Measurements from ENCODE around the gene XYLT2. TPM values are rescaled to one million over a fixed set of nuclear protein-coding genes. Genes with fewer than 3 reads are reported as not detected.

Gene XYLT2
- total RNA-seq, 1 experiment from 2014 or later = 26.4 TPM

- no peak overlapping the region for H4K8ac ChIP-seq (replicated peaks; ENCODE audit: insufficient read length, low read depth, low read length)
- H3K36me3 Mint-ChIP-seq (ENCODE audit: insufficient read depth in 1 of 3, low read depth in 3 of 3) = peaks cover 0 to 5% (median 0%) of the 10 kb centered on the region in 3 experiments; a peak in 3 of 7 replicates
- H2AK5ac ChIP-seq (ENCODE audit: insufficient read length, low read length) = no peak overlapping the region
- H3K4me2 ChIP-seq (ENCODE audit: insufficient read depth, insufficient read length, low read length) = no peak overlapping the region
- no peaks in the 10 kb centered on the region for H3K79me2 ChIP-seq (ENCODE audit: insufficient read depth, low read length)
- H3K4me1 ChIP-seq (ENCODE audit: insufficient read depth, low read length) = peaks cover 2% of the 10 kb centered on the region; the same call in 1 of the 2 replicates
- H3K4me1 Mint-ChIP-seq = peaks cover 28 to 34% of the 10 kb centered on the region in 2 experiments
- H3K9me3 ChIP-seq (ENCODE audit: control insufficient read depth, low read depth, low read length) = no peaks in the 10 kb centered on the region
- no peak overlapping the region for H2BK5ac ChIP-seq (ENCODE audit: insufficient read length, low read length)
- no peaks in the 10 kb centered on the region for H3K79me1 ChIP-seq (ENCODE audit: insufficient read depth, low read depth, low read length, poor library complexity, severe bottlenecking)
- H2BK15ac ChIP-seq (ENCODE audit: low read depth, low read length) = no peak overlapping the region
- no peak for TF ChIP-seq CTCF (conservative IDR thresholded peaks at IDR 0.05)
- H2BK20ac ChIP-seq (ENCODE audit: low read depth, low read length, poor library complexity, severe bottlenecking) = no peak overlapping the region
- no peak overlapping the region for H3K4ac ChIP-seq (ENCODE audit: low read depth, low read length)
- H3K14ac ChIP-seq (ENCODE audit: insufficient read depth, low read length) = no peak overlapping the region
- no peak overlapping the region for H4K5ac ChIP-seq (ENCODE audit: insufficient read length, low read depth, low read length)
- no peak overlapping the region; a peak in 1 of 7 replicates for H3K27ac Mint-ChIP-seq
- no peak overlapping the region for H3K4me3 Mint-ChIP-seq
- no peak overlapping the region for H4K91ac ChIP-seq (ENCODE audit: insufficient read length, low read depth, low read length)
- H3K18ac ChIP-seq (ENCODE audit: insufficient read length, low read depth, low read length) = no peak overlapping the region
- DNase-seq = no peak
- H4K20me1 ChIP-seq (ENCODE audit: control insufficient read depth, insufficient read depth, insufficient read length) = no peaks in the 10 kb centered on the region
- no peak overlapping the region for H3K9ac ChIP-seq (ENCODE audit: extremely low read depth, insufficient read length, low read length)
- no peak overlapping the region for H2BK120ac ChIP-seq (ENCODE audit: low read depth, low read length, poor library complexity, severe bottlenecking)
- no peaks in the 10 kb centered on the region for H3K27me3 ChIP-seq (ENCODE audit: insufficient read depth, low read length)
- no peak overlapping the region for H3K27ac ChIP-seq (ENCODE audit: insufficient read length, low read depth, low read length)
- no peak overlapping the region for H2AFZ ChIP-seq (ENCODE audit: low read length)
- no peak overlapping the region for H3T11ph ChIP-seq (ENCODE audit: low read length)
- H3K9me3 Mint-ChIP-seq = peaks cover 0 to 8% of the 10 kb centered on the region in 2 experiments; a peak in 1 of 5 replicates
- peaks cover 5% of the 10 kb centered on the region; the same call in 1 of the 2 replicates for H3K27me3 Mint-ChIP-seq (ENCODE audit: low read depth)
- no peaks in the 10 kb centered on the region for H3K23me2 ChIP-seq (ENCODE audit: insufficient read length, low read depth, low read length, poor library complexity, severe bottlenecking)
- no peak overlapping the region for H3K56ac ChIP-seq (ENCODE audit: insufficient read length, low read depth, low read length)
- H2BK12ac ChIP-seq (ENCODE audit: insufficient read length, low read depth, low read length) = no peak overlapping the region
- H3K23ac ChIP-seq (ENCODE audit: insufficient read length, low read depth, low read length) = no peak overlapping the region
- no CpG with 5 or more reads among the region's 7 CpGs for WGBS (ENCODE audit: extremely low coverage, insufficient read length, low lambda C conversion rate)
Observed at GRCh38 chr17:50304781-50305404, 41.0 kb upstream of the XYLT2 start.
